Stimulated activated CD4-positive, alpha-beta T cell treated with anti-CD3 and anti-CD28 coated beads, TNF-alpha, amount 100 ng/mL, for 1 hour (primary cell): ENCODE measurements around the gene TUT7.
"Not testable (repeated sequence)": the region's sequence is repeated elsewhere in the genome, so short reads cannot be mapped to it uniquely, and the experiment has no call there.

Source experiments
- DNase-seq, 3 donors: peaks; one replicate each; pipeline ENCODE4 v3.0.0-alpha.2; 2020; ENCODE audit warnings: low read depth in 3 of 3, low spot score in 1 of 3

TUT7 gene

DNA sequence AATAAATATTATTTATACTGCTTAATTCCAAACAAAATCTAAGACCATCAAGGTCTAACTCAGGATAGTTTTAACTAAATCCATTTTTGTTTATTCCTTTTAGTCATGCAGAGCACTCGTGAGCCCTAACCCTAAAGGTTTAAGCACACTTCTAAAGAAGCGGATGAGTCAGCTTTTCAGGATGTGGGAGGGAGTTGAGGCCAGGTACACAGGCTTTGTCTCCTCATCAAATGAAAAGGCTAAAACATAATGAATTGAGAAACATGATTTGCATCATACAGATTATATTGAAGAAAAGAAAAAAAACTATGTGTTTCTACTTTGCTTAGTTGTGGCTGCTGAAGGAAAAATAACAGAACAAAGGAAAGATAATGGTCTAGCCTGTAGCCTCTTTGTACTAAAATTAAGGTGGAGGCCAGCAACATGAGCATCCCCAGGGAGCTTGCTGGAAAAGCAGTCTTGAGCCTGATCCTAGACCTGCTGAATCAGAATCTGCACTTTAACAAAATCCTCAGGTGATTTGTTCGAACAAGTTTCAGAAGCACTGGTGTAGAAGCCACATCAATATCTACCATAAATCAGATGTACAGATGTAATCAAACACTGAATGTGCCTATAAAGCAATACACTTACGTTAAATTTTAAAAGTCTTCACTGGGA is 50.8 kb downstream of the TUT7 start:
- DNase-seq, result peak in 1 of 3 donors; percentile 16

DNA sequence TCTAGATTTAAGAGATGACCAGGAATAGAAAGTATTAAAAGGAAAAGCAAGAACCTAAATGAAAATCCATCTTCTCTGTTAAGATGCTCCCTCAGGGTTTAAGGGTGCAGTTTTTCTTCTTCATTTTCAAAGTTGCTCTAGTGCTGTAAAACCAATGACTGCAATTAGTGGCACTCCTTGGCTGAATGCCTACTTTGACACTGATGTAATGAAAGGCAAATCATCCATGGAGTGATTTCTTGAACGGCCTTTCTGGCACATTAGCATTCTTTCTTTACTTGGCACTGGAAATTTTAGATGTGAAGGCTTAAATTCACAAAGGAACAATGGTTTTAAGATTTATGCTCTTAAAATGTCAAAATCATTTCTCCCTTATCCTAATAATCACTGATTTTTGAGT is 52.5 kb downstream of the TUT7 start:
- no peak for DNase-seq

GRCh38 chr9:86300701-86301100 is 53.5 kb downstream of the TUT7 start:
- no peak for DNase-seq

DNA sequence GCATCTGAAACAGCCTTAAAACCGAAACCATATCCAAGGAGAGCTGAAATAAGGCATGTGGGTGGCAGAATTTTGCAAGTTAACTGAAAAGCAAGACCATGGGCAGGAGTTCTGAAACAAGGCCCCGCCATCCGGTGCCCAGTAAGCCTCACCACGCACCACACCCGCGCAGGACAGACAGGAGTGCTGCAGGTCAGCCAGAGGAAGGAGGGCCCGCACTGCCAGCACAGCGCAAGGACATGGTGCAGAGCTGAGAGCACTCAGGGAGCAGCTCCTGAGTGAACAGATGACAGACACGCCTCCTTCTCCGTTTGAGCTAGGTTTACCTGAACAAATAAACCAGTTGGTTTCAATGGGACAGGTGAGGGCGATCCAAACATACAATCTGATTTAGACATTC is 55.3 kb downstream of the TUT7 start:
- no peak for DNase-seq

DNA sequence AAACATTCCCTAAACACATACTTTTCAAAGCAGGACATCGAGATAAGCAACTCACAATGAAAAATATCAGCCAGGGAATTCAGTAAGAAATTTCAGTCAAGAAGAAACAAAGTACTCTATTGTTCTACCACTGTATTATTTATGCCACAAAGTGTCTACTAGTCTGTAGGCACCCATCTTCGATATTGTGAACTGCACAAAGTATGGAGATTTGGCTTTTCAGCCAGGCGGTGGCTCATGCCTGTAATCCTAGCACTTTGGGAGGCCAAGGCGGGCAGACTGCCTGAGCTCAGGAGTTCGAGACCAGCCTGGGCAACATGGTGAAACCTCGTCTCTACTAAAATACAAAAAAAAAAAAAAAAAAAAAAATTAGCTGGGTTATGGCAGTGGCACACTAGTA is 63.9 kb downstream of the TUT7 start:
- DNase-seq, result not testable (repeated sequence)

GRCh38 chr9:86288499-86289198 is 65.6 kb downstream of the TUT7 start:
- no peak for DNase-seq

- DNase-seq, result no peak
Observed at GRCh38 chr9:86287013-86287412, 67.2 kb downstream of the TUT7 start.

GRCh38 chr9:86286278-86286677 is 67.9 kb downstream of the TUT7 start:
- no peak for DNase-seq

DNA sequence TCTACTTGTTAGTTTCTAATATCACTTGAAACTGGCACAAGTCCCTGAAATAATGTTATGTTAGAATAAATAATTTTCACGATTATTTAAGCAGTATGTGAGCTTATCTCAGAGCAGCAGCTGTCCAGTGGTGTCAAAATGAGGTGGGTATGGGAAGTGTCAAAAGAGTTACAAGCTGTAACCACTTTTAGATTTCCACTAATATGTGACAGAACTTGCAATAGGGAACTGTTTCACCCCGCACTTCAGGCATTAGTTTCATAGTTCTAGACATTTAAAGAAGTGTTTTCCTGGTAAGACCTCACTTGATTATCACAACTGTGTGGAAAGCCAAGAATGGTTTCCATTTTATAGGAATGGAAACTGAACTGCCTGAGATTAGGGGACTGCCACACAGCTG is 68.9 kb downstream of the TUT7 start:
- DNase-seq, result no peak

GRCh38 chr9:86282979-86283535 is 71.2 kb downstream of the TUT7 start:
- DNase-seq, result peak in 1 of 3 donors; percentile 5

- DNase-seq, result peak; percentile 87 to 99 (median 88)
Observed at GRCh38 chr9:86282077-86282978, 71.9 kb downstream of the TUT7 start, which contains the start of gene ISCA1. ISCA1 (minus strand) TSS chr9:86282538; CDS start chr9:86282458, 80 bp downstream.

- DNase-seq, result no peak
Observed at GRCh38 chr9:86281593-86282076, 72.6 kb downstream of the TUT7 start.

- no peak for DNase-seq
Observed at GRCh38 chr9:86280580-86280979, 73.6 kb downstream of the TUT7 start.

DNA sequence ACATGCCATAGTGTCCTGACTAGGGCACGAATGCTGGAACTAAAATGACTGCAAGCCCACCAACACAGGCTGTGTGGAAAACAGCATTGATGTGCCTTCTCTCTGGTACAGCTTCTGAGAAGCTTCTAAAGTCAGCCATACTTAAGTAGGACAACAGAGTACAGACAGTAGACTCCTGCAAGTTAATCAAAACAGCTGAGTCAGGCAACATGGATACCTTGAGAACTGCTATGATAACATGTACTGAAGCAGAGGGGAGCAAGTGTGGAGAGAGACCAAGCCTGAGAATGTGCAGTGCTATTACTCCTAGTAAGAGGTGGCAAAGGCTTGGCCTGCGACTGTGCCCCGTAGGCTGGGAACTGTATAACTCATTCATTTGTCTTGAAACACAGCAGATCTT is 74.4 kb downstream of the TUT7 start:
- no peak for DNase-seq

- DNase-seq, result no peak
Observed at GRCh38 chr9:86277072-86277471, 77.1 kb downstream of the TUT7 start.

DNA sequence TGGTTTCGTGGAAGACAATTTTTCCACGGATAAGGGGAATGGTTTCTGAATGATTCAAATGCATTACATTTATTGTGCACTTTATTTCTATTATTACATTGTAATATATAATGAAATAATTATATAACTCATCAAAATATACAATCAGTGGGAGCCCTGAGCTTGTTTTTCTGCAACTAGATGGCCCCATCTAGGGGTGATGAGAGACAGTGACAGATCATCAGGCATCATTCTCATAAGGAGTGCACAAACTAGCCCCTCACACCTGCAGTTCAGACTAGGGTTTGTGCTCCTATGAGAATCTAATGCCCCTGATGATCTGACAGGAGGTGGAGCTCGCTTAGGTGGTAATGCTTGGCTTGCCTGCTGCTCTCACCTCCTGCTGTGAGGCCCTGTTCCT is 78.2 kb downstream of the TUT7 start:
- DNase-seq, result no peak

DNA sequence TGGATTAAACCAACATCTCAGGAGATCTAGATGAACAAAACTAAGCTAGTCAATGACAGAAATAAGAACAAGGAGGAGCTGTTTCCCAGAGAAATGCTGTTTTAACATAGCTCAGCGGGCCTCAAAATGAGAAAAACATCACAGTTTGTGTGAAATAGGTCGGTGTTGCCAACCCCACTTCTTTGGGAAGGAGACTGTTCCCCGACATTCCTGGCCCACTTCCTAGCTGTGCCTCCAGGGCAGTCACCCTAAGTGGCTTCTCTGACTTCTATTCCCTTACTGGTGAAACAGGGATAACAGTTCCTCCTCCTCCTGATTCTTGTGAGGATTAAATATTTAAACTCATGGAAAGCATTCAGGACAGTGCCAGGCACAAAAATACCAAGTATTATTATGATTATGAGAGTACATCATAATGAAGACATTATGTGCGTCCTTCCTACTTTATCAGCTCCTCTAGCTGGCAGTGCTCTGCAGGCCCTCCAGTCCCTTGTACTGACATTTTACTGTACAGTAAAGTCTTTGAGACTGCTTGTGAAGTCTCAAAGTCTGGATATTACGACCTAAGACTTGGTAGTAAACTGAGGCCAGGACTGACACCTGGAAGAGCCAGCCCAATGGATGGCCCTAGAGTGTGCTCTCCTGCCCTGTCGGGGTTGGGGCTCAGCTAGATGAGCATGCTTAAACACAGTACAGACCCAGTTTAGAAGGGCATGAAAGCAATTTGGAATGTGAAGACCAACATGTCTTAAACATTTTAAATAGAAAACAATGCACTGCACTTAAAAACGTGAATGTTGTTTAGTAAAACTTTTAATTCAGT is 79.2 kb downstream of the TUT7 start:
- DNase-seq, result no peak

- no peak for DNase-seq
Observed at GRCh38 chr9:86272221-86272620, 82.0 kb downstream of the TUT7 start.

GRCh38 chr9:86263876-86264275 is 90.3 kb downstream of the TUT7 start:
- DNase-seq, result no peak

- no peak for DNase-seq
Observed at GRCh38 chr9:86262492-86262891, 91.7 kb downstream of the TUT7 start.
